ENCODE measurements around the gene ACAP1.

DNA sequence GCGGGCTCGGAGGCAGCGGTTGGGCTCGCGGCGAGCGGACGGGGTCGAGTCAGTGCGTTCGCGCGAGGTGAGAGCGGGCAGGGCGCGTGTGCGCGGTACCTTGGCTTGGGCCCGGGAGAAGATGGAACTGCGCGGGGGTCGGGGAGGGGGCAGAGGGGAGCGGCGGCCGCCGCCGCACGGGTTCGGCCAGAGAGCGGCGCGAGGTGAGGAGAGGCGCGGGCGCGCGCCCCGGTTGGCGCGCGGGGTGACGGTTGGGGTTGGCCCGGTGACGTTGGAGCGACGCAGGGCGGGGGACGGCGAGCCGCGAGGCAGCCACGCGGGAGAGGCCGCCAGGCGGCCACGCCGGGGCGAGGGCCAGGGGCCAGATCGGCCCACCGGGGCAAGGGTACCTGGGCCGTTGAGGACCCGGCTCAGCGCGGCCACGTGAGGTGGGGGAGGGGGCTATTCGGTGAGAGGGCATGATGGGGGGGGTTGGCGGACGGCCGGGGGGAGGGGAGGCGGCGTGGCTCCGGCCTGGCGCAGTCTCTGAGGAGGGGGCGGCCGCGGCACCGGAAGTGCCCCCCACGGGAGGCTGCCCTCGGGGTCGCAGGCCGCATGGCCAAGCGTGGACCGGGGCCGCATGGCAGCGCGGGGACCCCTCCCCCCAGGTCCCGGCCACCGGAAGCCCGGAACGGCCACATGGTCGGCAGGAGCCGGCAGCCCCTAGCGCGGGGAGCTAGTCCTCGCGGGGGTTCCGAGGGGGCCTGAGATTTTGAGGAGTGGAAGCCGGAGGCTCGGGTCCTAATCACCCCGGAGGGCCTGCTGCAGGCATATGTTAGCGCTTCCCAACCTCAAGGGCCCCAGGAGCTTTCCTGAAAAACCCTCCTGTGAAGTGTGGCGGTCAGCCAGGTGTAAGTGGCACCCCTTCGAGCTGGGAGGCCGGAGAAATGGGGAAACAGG, 28.4 kb upstream of the ACAP1 start:
- TF ChIP-seq, protein P1, sequence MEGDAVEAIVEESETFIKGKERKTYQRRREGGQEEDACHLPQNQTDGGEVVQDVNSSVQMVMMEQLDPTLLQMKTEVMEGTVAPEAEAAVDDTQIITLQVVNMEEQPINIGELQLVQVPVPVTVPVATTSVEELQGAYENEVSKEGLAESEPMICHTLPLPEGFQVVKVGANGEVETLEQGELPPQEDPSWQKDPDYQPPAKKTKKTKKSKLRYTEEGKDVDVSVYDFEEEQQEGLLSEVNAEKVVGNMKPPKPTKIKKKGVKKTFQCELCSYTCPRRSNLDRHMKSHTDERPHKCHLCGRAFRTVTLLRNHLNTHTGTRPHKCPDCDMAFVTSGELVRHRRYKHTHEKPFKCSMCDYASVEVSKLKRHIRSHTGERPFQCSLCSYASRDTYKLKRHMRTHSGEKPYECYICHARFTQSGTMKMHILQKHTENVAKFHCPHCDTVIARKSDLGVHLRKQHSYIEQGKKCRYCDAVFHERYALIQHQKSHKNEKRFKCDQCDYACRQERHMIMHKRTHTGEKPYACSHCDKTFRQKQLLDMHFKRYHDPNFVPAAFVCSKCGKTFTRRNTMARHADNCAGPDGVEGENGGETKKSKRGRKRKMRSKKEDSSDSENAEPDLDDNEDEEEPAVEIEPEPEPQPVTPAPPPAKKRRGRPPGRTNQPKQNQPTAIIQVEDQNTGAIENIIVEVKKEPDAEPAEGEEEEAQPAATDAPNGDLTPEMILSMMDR (conservative IDR thresholded peaks at IDR 0.05 in 1 of 2, IDR thresholded peaks at IDR 0.05 in 1 of 2; ENCODE audit: extremely low read depth in 1 of 2, insufficient read depth in 1 of 2, low read depth in 1 of 2, low read length in 2 of 2): no peak
- no peak for TF ChIP-seq EZH2 (IDR thresholded peaks at IDR 0.05; ENCODE audit: borderline replicate concordance, low read length)

All from mammary epithelial cell (primary cell).